ENCODE measurements around the gene RBFOX2.

Gene RBFOX2

GRCh38 chr22:36065462-36065774 lies 36.8 kb upstream of the RBFOX2 start:
- no peak for TF ChIP-seq TAF1 (IDR thresholded peaks at IDR 0.05; ENCODE audit: borderline replicate concordance, insufficient read depth, low read length)
- TF ChIP-seq POLR2AphosphoS5 (IDR thresholded peaks at IDR 0.05; ENCODE audit: low read depth, low read length) = no peak
- TF ChIP-seq FOXP2 (optimal IDR thresholded peaks at IDR 0.05; ENCODE audit: borderline replicate concordance, extremely low read depth, extremely low read length, insufficient read depth) = no peak
- TF ChIP-seq REST (IDR thresholded peaks at IDR 0.05; ENCODE audit: insufficient read depth in 1 of 2, low read depth in 2 of 2, low read length in 2 of 2) = no peak
- TF ChIP-seq SIN3A (IDR thresholded peaks at IDR 0.05; ENCODE audit: borderline replicate concordance, insufficient read depth, low read length) = no peak

- no peak for TF ChIP-seq SIN3A (IDR thresholded peaks at IDR 0.05; ENCODE audit: borderline replicate concordance, insufficient read depth, low read length)
- no peak for TF ChIP-seq POLR2AphosphoS5 (IDR thresholded peaks at IDR 0.05; ENCODE audit: low read depth, low read length)
- TF ChIP-seq TAF1 (IDR thresholded peaks at IDR 0.05; ENCODE audit: borderline replicate concordance, insufficient read depth, low read length) = no peak
- TF ChIP-seq FOXP2 (optimal IDR thresholded peaks at IDR 0.05; ENCODE audit: borderline replicate concordance, extremely low read depth, extremely low read length, insufficient read depth) = no peak
- no peak for TF ChIP-seq REST (IDR thresholded peaks at IDR 0.05; ENCODE audit: insufficient read depth in 1 of 2, low read depth in 2 of 2, low read length in 2 of 2)
Observed at GRCh38 chr22:36064358-36064757, 35.7 kb upstream of the RBFOX2 start.

- TF ChIP-seq POLR2AphosphoS5 (IDR thresholded peaks at IDR 0.05; ENCODE audit: low read depth, low read length) (no peak), FOXP2 (optimal IDR thresholded peaks at IDR 0.05; ENCODE audit: borderline replicate concordance, extremely low read depth, extremely low read length, insufficient read depth) (no peak), TAF1 (IDR thresholded peaks at IDR 0.05; ENCODE audit: borderline replicate concordance, insufficient read depth, low read length) (no peak), REST (IDR thresholded peaks at IDR 0.05; ENCODE audit: insufficient read depth in 1 of 2, low read depth in 2 of 2, low read length in 2 of 2) (no peak), SIN3A (IDR thresholded peaks at IDR 0.05; ENCODE audit: borderline replicate concordance, insufficient read depth, low read length) (no peak)
Observed at GRCh38 chr22:36056980-36057379, 28.4 kb upstream of the RBFOX2 start.

GRCh38 chr22:36055376-36056295 lies 27.0 kb upstream of the RBFOX2 start:
- TF ChIP-seq SIN3A (IDR thresholded peaks at IDR 0.05; ENCODE audit: borderline replicate concordance, insufficient read depth, low read length) (no peak), REST (IDR thresholded peaks at IDR 0.05; ENCODE audit: insufficient read depth in 1 of 2, low read depth in 2 of 2, low read length in 2 of 2) (no peak), TAF1 (IDR thresholded peaks at IDR 0.05; ENCODE audit: borderline replicate concordance, insufficient read depth, low read length) (no peak), POLR2AphosphoS5 (IDR thresholded peaks at IDR 0.05; ENCODE audit: low read depth, low read length) (no peak), FOXP2 (optimal IDR thresholded peaks at IDR 0.05; ENCODE audit: borderline replicate concordance, extremely low read depth, extremely low read length, insufficient read depth) (no peak)
